Amygdala (tissue), 56 donors: ENCODE results near the gene ITPK1.

Experiments
- DNase-seq, 56 donors: peaks; one replicate each; lab custom pipeline; 2025; lab: John Stamatoyannopoulos, UW

The ITPK1 gene

DNA sequence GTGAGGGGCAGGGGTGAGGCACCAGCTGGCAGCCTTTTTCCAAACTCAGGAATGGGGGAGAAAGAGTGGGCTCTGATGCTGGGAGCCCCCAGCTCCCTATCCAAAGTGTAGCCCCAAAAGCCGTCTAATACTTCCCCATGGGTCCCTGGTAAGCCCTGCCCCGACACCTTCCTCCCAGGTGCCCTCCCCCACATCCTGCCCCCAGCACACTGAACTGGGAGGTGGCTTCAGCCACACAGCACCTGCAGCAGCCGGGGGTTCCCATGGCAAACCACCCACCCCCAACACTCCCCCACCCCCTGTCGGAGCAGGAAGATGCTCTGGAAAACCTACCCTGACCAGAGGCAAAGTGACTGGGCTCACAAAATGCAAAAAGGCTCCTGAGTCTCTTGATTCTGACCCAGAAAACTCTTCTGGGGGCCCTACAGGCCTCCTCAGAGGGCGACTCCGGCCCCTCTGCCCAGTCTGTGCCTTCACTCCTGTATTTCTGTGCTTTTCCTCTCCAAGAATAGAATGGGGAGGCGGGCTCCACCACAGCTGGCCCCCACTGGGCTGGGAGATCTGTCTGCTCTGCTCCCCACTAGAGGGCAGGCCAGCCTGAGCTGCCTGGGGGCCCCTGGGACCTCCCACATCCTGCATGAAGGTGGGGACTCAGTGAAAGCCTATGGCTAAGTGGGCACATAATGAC, 81.6 kb downstream of the ITPK1 start:
- peak in 29 of 56 donors; percentile 17 to 72 (median 51) for DNase-seq

DNA sequence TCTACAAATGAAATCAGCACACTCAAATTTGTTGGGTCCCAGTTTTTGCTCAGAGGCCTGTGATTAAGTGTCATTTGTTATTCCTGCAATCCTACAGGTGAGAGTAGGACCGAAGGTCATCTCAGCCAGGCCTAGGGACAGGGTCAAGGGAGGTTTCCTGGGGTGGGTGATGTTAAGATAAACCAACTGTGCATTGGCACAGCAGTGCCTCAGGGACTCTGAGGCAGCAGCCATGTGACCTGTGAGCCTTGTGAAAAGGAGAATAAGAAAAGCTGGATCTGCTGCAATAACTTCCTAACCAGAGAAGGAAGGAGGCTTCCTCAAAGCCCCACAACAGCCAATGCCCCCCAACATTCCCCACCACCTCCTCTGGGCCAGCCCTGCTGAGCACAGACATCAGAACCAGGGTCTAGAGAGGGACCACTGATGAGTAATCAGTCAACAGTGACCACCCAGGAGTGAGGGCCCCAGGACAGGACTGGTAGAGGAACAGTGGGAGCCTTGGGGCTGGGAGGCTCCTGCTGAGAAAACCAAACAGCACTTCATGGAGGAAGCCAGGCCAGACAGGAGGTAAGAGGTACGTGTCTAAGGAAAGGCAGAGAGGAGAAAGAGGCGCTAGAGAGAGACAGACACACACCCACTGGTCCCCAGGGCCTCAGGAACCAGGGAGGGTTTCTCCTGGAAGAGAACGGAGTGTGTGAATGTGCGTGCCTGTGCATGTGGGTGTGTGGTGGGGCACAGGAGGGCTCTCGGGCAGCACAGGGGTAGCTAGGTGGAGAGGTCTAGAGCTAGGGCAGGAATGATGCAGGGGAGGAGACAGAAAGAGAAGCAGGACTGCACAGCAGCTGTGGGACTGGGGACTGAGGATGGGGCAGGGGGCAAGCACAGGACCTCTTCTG, 82.4 kb downstream of the ITPK1 start:
- peak in 1 of 56 donors; percentile 23 for DNase-seq

DNA sequence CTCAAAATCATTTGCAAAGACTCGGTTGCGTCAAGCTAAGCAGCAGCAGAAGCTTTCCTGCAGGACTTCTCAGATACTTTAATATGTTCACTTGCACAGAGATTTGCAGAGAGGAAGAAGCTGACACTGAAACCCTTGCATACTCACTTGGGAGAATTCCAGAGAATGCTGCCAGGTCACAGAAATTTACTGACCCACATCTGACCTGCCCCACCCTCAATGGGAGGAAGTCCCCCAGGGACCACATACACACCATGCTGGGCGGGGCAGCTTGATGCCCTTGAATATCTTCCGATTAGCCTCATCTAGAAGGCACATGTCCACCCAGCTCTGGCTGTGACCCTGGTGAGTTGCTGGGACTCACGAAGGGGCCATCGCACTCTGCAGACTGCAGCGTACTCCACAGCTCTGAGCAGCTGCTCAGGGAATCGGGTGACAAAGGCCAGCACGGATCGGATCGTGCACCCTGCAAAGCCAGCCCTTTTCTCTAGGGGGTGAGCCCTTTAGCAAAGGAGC, 83.2 kb downstream of the ITPK1 start:
- DNase-seq, result peak in 1 of 56 donors; percentile 17

DNA sequence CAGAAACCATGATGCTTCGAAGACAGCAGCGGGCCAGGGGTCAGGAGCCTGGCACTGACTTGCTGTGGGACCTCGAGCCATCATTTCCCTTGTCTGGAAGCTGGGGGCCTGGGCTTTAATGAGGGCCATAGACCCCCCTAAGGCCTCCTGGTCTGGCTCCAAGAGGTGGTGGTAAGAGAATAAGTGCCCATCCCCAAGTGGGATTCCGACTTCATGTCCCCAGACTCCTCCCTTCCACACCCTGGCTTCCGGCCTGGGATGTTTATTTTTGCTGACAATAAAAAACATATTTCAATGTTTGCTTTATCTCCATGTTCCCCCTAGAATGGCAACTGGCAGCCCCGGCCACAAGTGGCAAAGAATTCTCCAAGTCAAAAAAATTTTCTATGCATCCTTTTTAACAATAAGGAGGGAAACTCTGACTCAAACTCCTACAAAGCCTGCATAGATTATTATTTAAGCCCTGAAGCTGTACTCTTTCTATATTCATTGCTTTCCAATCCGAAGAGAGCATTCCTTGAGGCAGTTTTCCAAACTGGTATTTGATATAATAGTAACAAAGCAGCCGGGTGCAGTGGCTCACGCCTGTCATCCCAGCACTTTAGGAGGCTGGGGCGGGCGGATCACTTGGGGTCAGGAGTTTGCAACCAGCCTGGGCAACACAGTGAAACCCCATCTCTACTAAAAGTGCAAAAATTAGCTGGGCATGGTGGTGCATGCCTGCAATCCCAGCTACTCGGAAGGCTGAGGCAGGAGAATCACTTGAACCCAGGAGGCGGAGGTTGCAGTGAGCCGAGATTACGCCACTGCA, 84.0 kb downstream of the ITPK1 start:
- no peak for DNase-seq

DNA sequence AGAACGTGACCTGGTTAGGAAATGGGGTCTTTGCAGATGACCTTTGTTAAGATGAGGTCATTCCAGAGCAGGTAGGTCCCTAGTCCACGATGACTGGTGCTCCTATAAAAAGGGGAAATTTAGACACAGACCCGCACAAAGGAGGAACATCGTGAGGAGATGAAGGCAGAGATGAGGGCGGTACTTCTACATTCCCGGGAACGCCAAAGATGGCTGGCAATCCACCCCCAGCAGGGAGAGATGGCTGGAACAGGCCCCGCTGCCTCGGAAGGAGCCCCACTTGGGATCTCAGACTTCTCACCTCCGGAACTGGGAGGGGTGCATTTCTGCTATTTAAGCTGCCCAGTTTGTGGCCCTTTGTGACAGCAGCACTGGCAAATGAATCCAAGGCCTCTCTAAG, 85.0 kb downstream of the ITPK1 start:
- DNase-seq, result no peak

DNA sequence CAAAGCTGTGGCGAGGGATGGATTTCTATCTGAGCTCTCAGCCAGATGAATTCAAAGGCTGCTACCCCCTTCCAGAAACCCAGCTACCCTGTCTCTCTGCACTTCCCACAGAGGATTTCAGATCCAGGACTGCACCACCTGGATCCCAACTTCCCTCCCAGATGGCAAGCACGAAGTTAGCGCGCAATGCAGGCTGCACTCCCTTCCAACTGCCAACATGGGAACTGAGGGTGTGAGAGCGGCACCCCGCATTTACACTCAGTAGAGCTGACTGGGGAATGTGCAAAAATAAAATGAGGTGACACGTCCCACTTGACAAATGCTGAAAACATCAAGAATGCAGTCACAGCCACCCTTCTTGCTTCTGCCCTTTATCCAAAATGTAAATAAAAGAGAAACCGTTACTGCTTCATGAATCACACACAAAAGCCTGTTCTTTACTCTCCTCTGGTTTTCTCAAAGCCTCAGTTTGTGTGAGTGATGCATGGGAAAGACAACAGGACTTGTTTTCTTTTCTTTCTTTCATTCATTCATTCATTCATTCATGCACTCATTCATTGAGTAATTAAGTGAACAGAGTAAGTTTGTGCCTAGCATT, 85.7 kb downstream of the ITPK1 start:
- peak in 22 of 56 donors; percentile 25 to 76 (median 54) for DNase-seq

DNA sequence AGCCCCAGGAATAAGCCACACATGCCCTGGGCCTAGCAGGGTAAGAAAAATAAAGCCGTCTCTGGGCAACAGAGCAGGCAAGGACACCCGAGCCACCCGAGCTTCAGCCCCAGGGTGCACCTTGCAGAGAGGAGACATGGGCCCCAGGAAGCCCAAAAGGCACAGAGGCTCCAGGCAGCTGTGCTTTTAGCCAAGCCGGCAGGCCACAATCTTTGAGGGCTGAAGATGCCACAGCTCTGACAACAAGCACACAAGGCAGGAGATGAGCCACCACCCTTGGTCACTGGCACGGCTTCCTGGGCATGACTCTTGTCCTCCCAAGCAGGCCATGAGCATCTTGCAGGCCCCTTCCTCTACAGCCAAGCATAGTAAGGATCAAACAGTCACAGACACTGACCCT, 86.3 kb downstream of the ITPK1 start:
- no peak for DNase-seq

DNA sequence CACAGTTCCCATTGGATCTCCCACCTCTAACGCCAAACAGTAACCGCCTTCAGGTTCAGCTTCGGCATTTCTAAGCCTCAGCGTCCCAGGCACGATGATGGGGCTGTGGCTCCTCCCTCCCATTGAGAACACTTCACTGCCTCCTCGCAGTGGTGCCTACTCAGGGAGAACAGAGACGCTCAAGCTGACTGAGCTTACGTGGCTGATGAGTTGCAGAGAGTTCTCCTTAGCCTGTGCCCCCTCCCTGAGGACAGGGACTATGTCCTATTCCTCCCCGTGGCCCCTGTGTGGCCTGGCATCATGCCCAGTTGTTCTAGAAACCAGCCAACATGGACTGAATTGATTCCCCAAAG, 87.0 kb downstream of the ITPK1 start:
- no peak for DNase-seq

DNA sequence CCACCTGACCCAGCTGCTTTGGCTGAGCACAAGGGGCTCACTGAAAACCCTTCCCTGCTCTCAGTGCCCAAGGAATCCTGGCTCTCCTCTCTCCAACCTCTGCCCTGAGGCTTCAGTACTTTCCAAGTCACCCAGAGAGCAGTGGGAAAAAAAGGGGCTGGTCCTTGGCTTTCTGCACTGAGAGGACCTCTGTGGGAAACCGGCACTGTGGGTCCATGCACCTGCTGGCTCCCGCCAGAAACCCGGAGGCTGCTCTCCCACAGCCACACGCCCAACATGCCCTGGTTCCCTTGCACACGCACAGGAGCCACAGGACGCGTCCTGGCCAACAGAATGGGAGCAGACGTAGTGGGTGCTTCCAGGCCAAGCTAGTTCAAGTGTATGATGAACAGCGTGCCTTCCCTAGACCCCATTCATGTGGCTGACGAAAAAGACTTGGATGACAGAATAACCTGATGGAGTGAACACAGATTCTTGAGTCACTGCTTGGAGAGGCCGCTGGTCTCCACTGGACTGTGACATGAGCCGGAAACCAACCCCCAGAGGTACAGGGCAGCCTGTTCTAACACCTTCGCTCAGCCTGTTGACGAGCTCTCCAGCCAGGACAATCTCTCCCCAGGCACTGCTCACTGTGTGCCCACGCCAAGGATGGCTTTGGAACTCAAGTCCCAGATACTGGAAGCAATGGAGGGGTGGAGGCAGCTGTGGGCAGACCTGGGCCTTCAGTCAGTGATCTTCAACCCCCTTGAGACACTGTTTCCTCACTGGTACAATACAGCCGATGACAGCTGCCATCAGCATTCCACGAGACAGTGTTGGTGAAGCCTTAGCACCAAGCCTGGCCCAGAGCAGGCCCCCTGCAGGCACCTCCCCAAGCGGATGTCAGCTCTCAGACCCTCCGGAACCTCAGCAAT, 87.7 kb downstream of the ITPK1 start:
- DNase-seq, result no peak

DNA sequence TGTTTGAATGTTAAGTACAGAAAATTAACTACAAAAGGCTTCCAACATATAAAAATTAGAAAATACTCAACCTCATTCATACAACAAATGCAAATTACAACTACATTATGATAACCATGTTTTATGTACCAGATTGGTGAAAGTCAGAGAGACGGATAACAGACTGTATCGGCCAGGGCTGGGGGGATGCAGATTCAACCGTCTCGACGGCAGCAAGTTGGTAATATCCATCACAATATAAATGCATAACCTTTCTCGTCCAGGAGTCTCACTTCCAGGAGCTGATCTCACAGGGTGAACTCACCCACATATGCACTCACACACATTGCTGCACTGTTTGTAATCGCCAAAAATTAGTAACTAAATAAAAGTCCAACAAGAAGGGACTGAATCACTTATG, 89.4 kb downstream of the ITPK1 start:
- no peak for DNase-seq

DNA sequence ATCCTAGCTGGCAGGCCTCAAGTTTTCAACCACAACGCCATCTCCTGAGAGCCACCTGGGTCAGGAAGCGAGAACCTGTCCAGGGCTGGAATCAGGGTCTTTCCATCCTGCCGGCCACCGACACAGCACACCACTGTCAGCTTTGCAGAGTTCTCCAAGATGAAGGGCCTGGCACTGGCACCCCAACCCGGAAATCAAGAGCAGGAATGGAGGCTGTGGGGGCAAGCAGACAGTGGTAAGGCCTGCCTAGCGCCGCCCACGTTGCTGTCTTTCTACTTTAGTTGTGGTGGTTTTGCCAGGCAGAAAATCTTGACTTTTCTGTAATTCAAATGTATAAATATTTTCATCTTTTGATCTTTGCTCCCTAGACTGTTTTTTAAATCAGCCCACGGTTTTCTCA, 90.7 kb downstream of the ITPK1 start:
- DNase-seq, result no peak

DNA sequence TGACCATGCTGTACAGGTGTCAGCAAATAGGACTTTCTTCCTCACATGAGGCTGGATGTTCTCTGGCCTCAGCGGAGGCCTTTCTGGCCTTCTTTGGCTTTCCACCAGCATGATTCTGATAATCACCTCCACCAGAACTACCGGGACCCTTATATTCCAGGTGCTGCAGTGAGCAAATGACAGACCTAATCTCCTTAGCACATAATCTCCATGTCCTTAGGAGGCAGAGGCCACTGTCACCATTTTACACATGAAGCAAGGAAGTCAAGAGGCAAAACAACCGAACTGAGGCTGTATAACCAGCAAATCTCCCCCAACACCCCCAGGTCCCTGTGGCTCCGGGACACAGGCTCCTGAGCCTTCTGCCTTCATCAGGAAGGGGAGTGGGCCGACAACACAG, 91.2 kb downstream of the ITPK1 start:
- no peak for DNase-seq

DNA sequence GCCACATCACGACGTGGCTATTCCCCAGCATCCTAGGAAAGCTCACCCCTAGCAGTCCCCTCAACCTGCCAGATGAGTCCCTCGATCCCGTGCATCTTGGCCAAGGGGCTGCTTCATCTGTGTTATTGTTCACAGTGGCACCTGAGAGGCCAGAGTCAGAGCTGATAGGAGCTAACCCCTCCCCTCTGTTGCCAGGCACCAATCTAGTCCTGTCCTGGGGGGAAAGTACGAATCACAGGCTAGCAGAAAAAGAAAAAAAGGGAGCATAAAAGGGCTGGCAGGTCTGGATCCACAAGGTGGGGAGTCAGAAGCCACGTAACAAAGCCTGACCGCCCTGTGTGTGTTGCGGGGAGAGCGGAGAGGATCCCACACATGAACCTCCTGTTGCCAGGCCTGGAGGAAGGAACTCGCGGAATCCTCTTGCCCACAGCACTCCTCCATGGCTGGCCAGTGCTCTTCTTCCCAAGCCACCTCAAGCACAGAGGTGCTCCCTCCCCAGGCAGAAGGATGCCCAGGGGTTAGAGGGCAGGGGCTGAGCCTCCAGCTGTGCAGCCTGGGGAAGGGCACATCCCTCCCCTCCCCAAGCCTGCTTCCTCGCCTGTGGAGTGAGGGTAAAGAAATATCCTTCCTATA, 91.8 kb downstream of the ITPK1 start:
- no peak for DNase-seq

DNA sequence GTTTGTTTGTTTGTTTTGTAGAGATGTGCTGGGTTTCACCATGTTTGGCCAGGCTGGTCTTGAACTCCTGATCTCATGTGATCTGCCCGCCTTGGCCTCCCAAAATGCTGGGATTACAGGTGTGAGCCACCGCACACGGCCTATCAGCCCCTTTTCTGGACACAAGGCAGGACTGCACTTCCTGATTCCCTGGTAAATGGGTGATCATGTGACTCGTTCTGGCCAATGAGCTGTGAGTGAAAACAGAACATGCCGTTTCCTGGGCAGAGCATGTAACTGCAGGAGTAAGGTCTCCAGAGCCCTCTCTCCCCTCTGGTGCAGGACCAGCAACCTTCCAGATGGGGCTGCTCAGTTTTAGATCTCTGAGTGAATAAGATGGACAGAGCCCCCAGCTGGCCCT, 92.7 kb downstream of the ITPK1 start:
- peak in 15 of 56 donors; percentile 20 to 69 (median 39) for DNase-seq

DNA sequence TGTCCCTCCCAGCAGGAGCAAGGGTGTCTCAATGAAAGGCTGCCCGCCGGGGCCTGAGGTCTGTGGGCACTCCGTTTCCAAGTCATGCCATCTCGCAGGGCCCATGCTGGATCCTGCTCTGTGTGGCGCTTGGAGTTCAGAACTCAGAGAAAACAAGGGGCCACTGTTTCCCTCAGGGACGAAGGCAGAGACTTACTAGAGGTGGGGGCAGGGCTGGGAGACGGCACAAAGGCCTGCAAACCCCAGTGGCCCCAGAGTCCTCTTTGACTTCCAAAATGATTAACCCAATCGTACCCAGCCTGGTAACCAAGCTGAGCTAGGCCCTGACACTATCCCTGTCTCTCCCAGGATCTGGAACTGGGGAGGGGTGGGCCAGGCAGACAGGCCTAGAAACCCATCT, 95.8 kb downstream of the ITPK1 start:
- DNase-seq, result peak in 53 of 56 donors; percentile 28 to 92 (median 77)

DNA sequence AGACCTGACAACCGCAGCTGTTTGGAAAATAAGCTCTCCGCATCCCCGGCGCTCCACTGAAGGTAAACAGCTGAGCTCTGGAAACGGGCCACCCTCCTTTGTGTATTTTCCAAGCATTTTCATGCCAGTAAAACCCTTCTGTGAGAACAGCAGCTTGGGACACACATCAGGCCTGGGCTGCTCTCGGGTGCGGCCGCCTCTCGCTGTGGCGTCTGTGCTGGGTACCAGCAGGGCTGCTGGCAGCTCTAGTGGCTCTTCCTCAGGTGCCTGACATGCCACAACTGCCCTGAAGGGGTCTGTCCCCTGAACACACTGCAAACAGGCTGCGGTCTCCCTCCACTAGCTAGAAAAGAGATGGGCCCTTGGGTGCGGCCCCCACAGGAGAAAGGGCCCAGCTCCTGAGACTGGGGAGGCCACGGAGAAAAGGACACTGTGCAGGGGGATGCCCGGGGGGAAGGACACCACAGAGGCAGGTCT, 96.3 kb downstream of the ITPK1 start:
- peak in 13 of 56 donors; percentile 36 to 57 (median 42) for DNase-seq

DNA sequence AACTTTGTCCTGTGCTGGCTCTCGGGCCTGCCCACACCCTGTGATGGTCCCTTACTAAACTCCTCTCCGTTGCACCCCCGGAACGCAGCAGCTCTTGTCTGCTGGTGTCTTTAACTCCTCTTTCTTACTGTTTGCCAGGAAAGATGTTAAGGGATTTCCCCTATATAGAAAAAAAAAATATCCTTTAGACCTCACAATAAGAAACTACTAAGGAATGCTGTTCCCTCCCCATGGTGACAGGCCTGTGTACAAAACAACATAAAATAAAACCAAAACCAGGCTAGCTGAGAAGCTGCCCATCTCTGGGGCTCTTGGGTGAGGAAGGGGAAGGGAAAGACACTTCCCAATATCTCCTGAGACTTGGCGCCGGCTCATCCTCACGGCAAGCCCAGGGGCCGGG, 97.4 kb downstream of the ITPK1 start:
- DNase-seq, result no peak

DNA sequence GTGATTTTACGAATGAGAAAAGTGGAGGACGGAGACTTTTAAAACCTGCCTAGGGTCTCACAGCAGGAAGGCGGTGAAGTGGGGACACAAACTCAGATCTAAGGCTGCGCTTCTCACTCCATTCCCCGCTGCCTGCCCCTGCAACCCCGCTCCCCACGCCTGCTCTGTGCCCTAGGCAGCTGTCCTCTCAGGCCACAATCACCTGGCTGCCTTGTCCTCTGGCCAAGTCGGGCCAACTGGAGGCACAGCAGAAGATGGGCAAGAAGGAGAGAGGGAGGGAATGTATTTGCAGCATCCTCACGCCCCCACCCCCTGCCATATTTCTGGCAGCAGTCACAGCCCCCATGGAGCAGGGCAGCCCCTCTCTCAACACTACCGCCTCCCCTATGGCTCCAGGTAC, 97.8 kb downstream of the ITPK1 start:
- DNase-seq, result no peak
